IPS-18c (cell line): ENCODE measurements around the gene GMDS.
"Not testable (repeated sequence)": the region's sequence is repeated elsewhere in the genome, so short reads cannot be mapped to it uniquely, and the experiment has no call there.

ENCODE experiments used
- H3K4me3 ChIP-seq: 2 replicates; pipeline ENCODE4 v1.7.0; 2013; ENCODE audit warnings: low read depth, mild to moderate bottlenecking, low read length, moderate library complexity; ENCODE audit not compliant: insufficient read depth
- H3K9me3 ChIP-seq: one replicate; pipeline ENCODE4 v1.6.1; 2013; ENCODE audit warnings: mild to moderate bottlenecking, low read length, moderate library complexity; ENCODE audit not compliant: control insufficient read depth, insufficient read depth

Gene GMDS

GRCh38 chr6:1759870-1760269 lies 485.5 kb downstream of the GMDS start:
- Histone ChIP-seq H3K9me3 (no peaks in the 10 kb centered on the region), H3K4me3 (no peak overlapping the region)

- Histone ChIP-seq H3K9me3 (no peaks in the 10 kb centered on the region), H3K4me3 (no peak overlapping the region)
Observed at GRCh38 chr6:1758076-1758679, 487.2 kb downstream of the GMDS start.

- no peak overlapping the region for H3K4me3 ChIP-seq
- H3K9me3 ChIP-seq, result no peaks in the 10 kb centered on the region
Observed at GRCh38 chr6:1757131-1757530, 488.3 kb downstream of the GMDS start.

GRCh38 chr6:1756472-1757129 lies 488.8 kb downstream of the GMDS start:
- Histone ChIP-seq H3K9me3 (no peaks in the 10 kb centered on the region), H3K4me3 (no peak overlapping the region)

GRCh38 chr6:1751063-1751462 lies 494.3 kb downstream of the GMDS start:
- H3K4me3 ChIP-seq, H3K9me3 ChIP-seq: not testable (repeated sequence)

- peaks cover 2% of the 10 kb centered on the region for H3K9me3 ChIP-seq
- no peak overlapping the region for H3K4me3 ChIP-seq
Observed at GRCh38 chr6:1749041-1749440, 496.4 kb downstream of the GMDS start.

GRCh38 chr6:1747531-1747930 lies 497.9 kb downstream of the GMDS start:
- Histone ChIP-seq H3K4me3 (no peak overlapping the region), H3K9me3 (peaks cover 2% of the 10 kb centered on the region)

- Histone ChIP-seq H3K9me3 (peaks cover 2% of the 10 kb centered on the region), H3K4me3 (no peak overlapping the region)
Observed at GRCh38 chr6:1747003-1747402, 498.4 kb downstream of the GMDS start.

GRCh38 chr6:1745814-1746213 lies 499.6 kb downstream of the GMDS start:
- H3K9me3 ChIP-seq, result no peaks in the 10 kb centered on the region

GRCh38 chr6:1744543-1744942 lies 500.9 kb downstream of the GMDS start:
- H3K9me3 ChIP-seq, result no peaks in the 10 kb centered on the region

More at GRCh38 chr6:1745814-1746213, 499.6 kb downstream of the GMDS start:
- H3K4me3 ChIP-seq, result no peak overlapping the region

GRCh38 chr6:1739680-1740079 lies 505.7 kb downstream of the GMDS start:
- Histone ChIP-seq H3K4me3 (no peak overlapping the region), H3K9me3 (no peaks in the 10 kb centered on the region)

More at GRCh38 chr6:1744543-1744942, 500.9 kb downstream of the GMDS start:
- no peak overlapping the region for H3K4me3 ChIP-seq

- no peak overlapping the region for H3K4me3 ChIP-seq
Observed at GRCh38 chr6:1739220-1739619, 506.2 kb downstream of the GMDS start.

GRCh38 chr6:1738558-1739081 lies 506.8 kb downstream of the GMDS start:
- H3K9me3 ChIP-seq, result no peaks in the 10 kb centered on the region
- H3K4me3 ChIP-seq, result no peak overlapping the region

More at GRCh38 chr6:1739220-1739619, 506.2 kb downstream of the GMDS start:
- no peaks in the 10 kb centered on the region for H3K9me3 ChIP-seq

- H3K4me3 ChIP-seq, result no peak overlapping the region
- no peaks in the 10 kb centered on the region for H3K9me3 ChIP-seq
Observed at GRCh38 chr6:1737463-1738311, 507.7 kb downstream of the GMDS start.

GRCh38 chr6:1736346-1737105 lies 508.9 kb downstream of the GMDS start:
- Histone ChIP-seq H3K4me3 (no peak overlapping the region), H3K9me3 (no peaks in the 10 kb centered on the region)

GRCh38 chr6:1735239-1735803 lies 510.1 kb downstream of the GMDS start:
- Histone ChIP-seq H3K9me3 (no peaks in the 10 kb centered on the region), H3K4me3 (no peak overlapping the region)

- H3K4me3 ChIP-seq, result no peak overlapping the region
- H3K9me3 ChIP-seq, result no peaks in the 10 kb centered on the region
Observed at GRCh38 chr6:1730882-1731281, 514.5 kb downstream of the GMDS start.
